Umbilical cord (tissue), 2 donors: Measurements from ENCODE around the gene PODN. TPM values are rescaled to one million over a fixed set of nuclear protein-coding genes. Genes with fewer than 3 reads are reported as not detected.

ENCODE experiments used
- DNase-seq: peaks from one replicate; pipeline ENCODE4 v3.0.0-alpha.2; 2015; ENCODE audit warnings: low spot score
- total RNA-seq: library from RNA; depleted of rRNA; stranded (reverse); fragments of >200 nt; gene quantifications from one replicate; pipeline ENCODE4 v1.2.3, GENCODE V29; 2014; ENCODE audit warnings: low replicate concordance; ENCODE audit not compliant: insufficient read depth

Gene PODN
- total RNA-seq, 1 donor from 2014 or later: 48.9 TPM

DNA sequence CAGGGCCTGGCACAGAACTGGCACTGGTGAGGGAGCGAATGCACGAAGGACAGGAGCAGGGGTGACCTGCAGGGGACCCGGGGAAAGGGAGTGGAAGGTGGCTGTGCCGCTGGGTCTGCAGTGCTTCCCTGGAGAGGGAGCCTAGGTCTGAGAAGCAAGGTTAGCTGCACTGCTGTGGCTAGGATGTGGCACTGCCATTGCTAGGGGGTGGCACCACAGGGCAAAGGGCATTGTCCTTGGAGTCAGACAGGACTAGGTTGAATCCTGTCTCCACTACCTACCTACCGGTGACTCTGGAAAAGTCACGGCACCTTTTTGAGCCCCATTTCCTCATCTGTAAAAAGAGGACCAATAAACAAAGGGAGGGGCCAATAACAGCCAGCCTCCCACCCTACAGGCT, 52.1 kb downstream of the PODN start:
- DNase-seq: no peak

DNA sequence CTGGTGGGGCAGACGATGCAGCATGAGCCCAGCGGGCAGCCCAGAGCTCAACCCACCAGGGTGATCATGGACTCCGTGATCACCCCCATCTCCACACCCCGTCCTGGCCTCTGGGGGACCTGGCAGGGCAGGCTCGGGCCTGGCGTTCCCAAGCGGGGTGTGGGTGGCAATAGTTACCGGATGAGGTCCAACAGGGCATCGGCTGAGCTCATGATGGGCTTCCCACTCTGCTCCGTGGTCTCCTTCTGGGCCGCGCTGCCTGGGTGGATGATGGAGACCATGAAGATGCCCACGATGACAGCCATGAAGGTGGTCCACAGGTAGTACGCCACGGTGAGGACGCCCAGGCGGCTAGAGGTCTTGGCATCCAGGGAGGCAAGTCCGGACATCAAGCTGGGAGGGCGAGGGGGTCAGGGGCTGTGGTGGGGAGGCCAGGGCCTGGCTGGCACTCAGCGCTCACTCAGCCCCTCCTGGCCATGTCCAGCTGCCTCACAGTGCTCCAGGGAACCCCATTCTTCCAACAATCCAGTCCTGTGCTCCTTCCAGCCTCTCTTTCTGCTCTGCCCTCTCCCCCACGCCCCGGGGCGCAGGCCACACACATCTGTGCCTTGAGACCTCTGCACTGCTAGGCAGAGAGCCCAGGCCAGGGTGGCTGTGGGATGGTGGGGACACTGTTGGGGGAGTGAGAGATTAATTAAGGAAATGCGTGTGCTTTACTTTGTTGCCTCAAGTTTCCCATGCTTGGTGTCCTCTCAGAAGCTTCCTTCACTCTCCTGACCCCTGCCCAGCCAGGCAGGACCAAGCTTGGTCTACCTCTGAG, 52.8 kb downstream of the PODN start:
- no peak for DNase-seq

DNA sequence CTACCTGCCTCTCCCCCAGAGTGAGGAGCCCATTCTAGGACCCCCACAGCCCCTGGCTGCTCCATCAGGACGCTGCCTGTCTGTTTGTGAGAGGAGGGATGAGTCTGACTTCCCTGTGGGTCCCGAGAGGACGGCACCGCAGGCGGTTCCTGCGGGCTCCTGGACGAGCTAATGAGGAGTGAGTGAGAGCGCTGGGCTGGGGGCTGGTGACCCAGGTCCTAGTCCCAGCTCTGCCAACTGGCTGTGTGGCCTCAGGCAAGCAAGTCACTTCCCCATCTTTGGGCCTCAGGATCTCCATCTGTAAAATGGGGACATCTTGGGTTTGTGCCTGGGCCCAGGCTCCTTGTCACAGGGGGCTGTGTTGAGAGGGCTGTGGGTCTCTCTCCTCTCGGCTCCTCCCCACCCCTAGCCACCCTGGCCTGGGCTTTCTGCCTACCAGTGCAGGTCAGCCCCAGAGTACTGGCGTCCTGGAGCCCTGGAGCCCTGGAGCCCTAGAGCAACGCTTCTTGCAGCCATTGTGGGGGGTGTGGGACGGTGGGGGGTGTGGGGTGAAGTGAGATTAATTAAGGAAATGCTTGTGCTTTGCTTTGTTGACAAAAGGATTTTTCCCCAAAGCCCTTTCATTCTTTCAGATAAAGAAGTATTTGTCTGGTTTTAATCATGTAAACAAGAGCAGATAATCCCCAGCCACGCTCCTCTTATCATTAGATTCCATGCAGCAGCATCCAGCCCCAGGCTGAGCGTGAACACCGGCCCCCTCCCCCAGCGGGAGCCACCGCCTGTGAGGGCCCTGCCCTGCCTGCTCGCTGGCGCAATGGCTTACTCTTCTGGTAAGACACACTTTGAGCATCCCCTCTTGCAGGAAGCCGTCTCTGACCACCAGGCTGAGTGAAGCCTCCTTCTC, 53.6 kb downstream of the PODN start:
- DNase-seq: peak; percentile 53

DNA sequence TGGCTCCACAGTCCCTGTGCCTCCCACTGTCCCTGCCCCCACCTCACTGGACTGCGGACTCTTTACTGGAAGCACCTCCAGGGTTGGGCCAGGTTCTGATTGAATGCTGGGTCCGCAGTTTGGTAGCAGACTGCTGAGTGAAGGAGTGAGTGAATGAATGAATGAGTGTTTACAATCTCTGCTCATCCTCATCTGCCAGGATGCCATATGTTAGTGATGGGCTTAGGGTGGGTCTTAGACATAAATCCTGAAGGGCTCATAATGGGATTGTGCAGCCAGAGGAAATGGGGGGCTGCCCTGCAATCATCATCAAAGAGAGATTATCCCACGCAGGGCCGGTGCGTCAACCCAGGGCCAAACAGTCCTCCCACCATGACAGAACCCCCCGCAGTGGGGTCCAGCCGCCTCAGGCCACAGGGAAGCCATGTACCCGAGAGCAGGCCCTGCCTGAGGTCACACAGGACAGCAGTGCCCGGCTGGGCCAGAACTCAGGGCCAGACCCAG, 54.3 kb downstream of the PODN start:
- no peak for DNase-seq

DNA sequence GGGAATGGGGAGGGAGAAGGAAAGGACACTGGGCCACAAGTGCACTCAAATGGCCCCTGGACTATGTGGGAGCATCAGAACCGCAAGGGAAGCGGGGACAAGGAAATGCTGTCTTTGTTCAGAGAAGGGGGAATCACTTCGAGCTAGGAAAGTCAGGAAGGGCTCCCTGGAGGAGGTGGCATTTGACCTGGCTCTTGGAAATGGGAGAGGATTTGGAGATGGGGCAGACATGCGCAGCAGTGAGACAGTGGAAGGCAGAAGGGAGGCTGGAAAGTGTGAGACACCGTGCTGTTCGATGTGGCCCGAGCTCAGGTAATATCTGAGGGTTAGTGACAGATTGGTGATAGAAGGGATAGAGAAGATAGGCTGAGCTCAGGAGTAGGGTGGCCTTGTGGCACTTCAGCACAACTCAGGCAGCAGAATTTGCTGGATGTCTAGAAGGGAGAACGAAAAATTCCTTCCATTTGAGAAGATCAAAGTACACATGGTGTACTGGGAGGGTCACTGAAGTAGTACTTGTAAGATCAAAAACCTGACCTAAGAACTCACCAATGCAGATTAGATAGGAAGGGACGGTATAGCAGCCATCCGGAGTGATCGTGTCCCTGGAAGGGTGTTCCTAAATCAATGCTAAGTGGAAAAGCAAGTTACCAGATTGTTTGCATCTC, 55.1 kb downstream of the PODN start:
- no peak for DNase-seq

DNA sequence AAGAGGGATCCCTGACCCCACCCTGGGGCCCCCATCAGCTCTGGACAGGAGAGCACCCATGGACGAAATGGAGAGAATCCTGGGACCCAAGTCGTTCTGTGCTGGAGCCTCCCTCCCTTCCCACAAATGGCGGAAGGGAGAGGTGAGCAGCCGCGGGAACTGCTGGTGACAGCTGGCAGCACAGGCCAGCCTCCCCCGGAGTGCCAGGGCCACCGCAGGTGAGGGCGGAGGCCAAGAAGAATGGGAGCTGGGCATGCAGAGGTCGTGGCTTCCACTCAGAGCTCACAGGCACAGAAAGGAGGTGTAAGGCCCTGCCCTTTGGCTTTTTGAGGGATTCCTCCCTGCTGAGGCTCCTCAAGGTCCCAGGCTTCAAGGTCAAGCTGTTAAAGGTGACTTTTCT, 55.8 kb downstream of the PODN start:
- no peak for DNase-seq

DNA sequence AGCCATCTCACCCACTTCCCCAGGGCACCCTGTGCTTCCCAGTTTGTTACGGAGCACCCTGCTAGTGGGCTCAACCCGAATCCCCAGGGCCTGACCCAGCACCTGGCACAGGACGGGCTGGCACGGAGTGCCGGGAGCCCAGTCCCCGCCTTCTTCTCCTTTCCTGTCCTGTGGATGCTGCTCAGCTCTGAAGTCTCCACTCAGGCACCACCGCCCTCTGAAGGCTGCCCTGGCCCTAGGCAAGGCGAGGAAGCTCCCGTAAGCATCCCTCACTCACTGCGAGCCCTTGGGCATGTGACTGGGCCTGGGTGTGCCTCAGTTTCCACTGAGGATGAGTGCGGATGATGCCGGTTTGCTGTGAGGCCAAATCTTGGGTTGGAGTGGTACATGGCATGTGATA, 58.6 kb downstream of the PODN start:
- no peak for DNase-seq

DNA sequence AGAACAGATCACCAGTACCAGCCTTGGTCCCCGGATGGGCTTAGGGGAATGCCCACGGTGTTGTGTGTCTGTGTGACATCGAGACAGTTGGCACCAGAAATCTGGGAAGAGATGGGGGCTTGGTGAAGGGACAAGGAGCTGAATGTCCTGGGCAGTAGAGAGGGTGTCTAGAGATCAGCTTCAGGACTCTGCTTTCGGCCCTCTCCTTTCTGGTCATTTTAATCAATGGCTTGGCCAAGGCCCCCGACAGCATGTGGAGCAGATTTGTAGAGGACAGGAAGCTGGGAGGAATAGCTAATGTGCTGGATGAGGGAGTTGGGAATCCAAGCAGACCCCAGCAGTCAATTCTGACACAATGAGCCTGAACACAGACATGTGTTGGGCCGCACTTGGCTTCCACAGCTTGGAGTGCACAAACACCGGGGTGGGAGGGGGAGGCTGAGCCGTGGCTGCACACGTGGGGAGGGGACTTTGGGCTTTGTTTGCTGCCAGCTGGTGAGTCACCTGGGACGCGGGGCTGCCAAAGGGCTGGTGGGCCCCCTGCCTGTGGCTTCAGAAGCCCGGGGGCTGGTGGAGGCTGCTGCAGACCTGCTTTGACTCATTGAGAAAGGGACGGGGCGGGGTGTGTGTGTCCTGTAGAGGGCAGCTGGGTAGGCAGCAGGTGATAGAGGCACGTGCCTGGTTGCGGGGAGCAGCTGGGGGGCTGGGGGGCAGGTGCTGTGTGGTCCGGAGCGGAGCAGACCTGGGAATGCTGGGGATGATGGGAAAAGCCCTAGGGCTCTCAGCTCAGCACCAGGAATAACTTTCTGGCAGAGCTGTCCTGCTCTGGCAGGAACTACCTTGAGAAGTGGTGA, 59.5 kb downstream of the PODN start:
- DNase-seq: no peak

DNA sequence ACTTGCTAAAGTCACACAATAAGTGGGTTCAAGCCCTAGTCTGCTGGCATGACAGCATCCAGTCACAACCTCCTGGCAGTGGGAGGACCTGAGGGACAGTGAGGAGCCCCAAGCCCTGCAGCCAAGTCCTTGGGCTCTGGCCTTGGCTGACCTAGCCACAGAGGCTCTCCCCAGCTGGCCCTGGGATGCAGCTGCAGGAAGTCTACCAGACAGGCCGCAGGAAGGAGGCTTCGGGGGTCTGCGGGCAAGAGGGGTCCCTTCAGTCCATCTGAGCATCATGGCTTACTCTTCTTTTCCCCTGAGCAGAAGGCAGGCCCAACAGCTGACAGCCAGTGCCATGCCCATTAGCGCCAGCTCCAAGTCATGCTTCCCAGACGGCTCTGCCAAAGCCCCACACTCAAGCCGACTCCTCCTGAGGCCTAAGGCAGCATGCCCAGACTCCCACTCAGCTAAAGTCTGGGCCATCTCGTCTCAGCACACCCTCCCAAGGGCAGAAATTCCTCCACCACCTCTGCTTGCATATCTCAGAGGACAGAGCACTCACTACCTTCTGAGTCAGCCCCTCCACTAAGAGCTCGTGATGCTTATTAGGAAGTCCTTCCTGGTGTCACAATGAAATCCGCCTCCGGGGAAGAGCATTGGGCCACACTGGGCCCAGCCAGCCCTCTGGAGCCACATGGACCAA, 60.3 kb downstream of the PODN start:
- DNase-seq: no peak

DNA sequence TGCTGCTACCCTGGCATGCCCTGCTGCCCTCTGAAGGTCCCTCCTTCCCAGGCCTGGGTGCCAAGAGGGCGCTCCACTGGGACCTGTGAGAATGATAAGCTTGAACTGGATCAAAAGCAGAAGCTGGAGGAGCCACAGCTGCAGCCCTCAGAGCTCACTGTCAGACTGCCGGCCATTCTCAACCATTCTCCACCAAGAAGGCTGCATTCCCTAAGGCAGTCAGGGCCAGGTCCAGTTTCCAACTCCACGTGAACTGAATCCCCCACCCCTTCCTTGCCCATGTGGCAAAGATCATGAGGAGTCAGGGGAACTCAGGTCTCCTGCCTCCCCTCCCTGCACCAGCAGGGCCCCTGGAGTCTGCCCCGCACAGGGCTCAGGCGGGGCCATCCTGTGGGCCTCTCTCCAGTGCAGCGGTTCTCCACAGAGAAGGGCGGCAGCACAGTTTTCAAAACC, 61.0 kb downstream of the PODN start:
- no peak for DNase-seq

DNA sequence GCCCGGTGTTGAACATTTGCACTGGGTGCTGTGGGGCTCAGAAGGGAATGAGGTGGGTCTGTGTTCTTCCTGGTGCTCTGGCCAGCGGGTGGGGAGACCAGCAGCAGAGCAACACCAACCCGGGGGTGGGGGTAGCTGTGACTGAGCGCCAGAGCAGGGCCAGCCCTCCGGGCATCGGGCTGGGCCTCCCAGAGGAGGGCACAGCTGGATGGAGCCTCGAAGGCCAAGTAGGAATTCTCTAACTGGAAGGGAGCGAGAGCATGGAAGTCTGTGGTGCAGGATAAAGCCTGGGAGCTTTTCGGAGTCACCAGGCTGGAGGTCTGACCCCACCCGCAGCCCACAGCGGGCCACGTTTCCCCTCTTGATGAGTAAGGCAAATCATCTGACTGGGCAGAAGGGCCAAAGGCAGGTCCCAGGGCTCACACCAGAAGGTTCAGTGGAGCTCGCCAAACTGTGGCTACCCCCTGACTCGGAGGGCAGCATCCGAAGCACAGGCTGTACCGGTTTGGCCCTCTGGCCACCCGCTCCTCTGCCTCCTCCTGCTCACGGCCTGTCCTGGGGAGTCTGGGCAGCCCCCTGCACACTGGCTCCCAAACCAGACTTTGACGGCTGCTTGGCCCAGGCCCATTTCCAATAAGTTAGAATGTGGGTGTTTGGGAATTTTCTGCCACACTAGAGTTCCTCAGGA, 61.6 kb downstream of the PODN start:
- DNase-seq: no peak

DNA sequence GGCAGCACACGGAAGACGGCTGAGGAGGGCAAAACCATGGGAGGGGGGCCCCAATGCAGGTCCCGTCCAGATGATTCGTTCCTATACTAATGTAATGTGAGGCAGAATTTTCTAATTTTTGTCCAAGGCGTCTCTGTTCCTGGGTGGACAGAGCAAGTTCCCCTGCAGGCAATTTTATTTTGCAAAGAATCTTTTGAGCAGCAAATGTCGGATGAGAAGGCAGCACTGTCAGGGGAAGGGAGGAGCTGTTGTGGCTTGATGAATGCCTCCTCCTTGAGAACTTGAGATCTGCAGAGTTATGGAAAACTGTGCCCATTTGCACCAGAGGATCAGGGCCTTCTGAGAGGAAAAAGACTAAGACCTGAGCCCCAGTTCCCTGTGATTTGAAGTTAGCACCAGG, 63.1 kb downstream of the PODN start:
- DNase-seq: no peak

DNA sequence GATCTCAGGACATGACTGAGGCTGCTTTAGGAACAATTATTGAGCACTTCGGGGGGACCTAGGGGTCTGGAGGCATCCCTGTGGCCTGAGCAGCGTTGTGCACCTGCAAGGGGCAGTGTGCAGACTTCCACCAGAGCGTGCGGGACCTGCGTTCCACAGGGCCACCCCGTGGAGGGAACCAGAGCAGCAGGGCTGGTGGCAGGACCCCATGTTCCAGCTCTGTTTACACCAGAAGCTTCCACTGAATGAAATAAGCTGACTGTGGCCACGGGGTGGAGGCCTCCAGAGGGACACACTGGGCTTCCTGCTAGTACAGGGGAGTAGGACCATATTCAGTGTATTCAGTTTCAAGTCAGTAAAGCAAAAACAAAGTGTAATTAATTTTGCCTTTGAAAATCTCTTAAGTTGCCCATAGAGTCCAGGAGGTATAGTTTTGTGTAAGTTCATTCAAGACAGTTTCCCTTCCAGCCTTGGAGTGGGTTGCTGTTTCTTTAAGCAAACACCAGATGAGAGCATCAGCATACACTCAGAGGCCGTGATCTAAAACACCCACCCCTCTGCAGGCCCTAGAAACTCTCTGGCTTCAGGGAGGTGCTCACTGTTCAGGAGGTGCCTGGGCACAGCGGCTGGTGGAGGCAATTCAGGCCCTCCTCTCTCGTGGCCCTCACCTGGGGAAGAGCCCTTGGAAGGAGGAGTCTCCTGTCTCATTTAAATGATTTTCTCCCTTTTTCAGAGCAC, 63.8 kb downstream of the PODN start:
- DNase-seq: peak; percentile 48

DNA sequence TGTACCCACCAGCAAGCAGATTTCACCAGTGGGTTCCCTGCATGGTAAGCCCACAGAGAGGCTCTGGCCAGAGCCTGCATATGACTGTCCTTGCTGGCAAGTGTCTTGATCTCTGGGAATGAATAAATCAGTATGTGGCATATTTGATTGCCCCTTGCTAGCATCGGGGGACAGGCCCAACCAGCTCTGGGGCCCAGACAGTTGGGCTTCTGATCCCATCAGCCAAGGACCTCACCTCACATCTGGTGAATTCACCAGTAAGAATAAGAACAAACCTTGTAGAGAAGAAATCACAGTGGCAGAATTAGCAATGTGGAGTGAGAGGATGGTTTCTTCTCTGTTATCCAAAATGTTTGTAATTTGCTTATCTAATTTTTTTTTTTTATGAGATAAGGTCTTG, 64.5 kb downstream of the PODN start:
- DNase-seq: no peak

DNA sequence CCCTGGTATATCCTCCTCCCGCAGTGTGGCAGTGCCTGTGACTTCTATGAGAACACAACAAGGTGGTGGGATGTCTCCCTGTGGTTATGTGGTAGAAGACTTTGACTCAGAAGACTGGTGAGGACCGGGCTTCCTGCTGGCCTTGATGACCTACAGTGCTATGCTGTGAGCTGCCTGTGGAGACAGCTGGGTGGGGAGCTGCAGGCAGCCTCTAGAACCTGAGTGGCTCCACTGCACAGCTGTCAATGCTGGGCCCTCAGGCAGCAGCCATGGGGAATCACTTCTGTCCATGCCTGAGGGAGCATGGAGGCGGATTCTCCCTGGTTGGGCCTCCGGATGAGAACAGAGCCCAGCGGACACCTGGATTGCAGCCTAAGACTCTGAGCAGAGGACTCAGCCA, 65.5 kb downstream of the PODN start:
- no peak for DNase-seq

DNA sequence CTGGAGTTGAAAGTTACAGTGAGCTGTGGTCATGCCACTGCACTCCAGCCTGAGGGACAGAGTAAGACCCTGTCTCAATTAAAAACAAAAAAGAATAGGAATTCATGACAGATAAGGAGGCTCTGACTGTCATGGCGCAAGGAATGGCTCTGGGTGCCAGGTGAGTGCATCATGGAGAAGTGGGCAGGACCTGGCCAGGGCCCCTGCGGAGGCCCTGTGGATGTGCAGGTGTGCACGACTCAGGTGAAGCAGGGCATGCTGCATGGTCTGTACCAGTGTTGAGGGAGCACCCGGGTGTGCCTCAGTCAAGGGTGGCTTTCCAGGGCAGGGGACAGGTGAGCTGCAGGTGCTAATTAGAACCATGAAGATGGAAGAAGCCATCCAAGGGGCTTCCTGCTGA, 66.4 kb downstream of the PODN start:
- DNase-seq: no peak

DNA sequence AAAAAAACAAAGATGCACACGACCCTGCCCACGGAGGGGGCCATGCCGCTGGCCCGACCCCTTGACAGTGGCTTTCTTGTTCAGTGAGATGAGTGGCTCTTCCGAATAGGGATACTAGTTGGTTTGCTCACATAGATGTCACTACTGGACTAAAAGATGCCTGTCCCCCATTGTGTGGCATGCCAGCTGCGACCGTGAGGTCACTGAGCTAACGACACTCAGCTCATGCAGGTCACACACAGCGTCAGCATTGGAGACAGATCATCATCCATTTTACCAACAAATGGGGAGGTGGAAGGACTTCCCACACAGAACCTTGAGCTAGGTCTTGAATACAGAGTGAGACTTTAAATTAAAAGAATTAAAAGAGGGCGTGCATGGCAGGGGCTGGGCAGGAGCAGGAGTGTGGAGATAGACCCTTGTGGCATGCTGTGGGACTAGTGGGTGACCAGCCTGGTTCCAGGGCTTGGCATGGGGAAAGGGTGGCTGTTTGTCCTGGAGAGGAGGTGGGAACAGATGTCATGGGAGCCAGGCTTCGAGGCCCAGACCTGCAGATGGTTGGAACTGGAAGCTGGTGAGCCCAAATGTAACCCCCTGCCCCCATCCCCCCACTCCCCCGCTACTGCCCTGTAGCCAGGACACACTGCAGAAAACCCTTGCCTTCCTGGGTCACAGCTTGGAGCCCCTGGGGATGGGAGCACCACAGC, 68.0 kb downstream of the PODN start:
- DNase-seq: no peak

DNA sequence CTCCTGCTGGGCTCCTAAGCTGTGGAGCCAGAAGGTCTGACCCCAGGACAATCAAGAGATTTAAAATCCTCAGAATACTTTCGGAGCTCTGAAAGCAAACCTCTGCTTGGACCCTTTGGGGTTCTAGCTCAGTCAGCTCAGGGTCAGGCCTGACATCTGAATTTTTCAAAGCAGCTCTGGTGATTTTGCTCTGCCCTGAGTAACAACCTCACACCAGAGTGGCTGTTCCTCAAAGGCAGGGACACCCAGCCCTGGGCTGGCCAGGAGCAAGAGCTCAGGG, 68.5 kb downstream of the PODN start:
- no peak for DNase-seq
